ENCODE data around the gene RSBN1. TPM values are rescaled to one million over a fixed set of nuclear protein-coding genes. Genes with fewer than 3 reads are reported as not detected.
A peak's percentile ranks its signal among the peaks of the same experiment; 100 is the strongest.

Gene RSBN1
- total and polyA plus RNA-seq, 7 donors, result 5.4 to 33.9 (median 15.5) TPM

DNA sequence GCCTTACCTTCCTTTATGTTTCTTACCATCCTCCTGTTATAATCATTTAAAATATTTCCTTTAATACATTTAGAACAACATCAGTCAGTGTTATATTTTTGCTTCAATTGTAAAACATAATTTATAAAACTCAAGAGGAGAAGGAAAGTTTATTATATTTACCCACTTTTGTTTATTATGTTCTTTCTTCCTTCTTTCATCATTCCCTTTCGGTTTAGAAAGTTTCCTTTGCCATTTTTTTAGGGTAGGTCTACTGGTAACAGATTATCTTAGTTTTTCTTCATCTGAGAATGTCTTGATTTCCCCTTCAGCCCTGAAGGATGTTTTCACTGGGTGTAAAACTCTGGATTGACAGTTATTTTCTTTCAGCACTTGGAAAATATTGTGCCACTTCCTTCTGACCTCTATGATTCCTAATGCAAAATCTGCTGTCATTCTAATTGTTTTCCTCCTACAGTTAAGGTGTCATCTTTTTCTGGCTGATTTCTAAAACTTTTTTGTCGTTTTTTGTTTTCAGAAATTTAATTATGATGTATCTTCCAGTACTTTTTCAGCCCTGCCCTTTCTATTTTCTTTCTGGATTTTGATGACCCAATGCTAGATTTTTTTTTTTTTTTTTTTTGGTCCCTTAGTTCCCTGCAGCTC lies 34.2 kb upstream of the RSBN1 start:
- WGBS, 2 donors, result 77 to 86% methylated on average over 2 of the region's 2 CpGs
- Histone ChIP-seq H3K27ac (no peak overlapping the region), H3K27me3 (no peaks in the 10 kb centered on the region), H3K4me3 (no peak overlapping the region), H3K4me1 (no peaks in the 10 kb centered on the region), H3K9me3 (no peaks in the 10 kb centered on the region), H3K36me3 (no peaks in the 10 kb centered on the region)
- DNase-seq, result no peak
- intact Hi-C loops (cut with DNase I), result no loop called here
- TF ChIP-seq POLR2AphosphoS5 (IDR thresholded peaks at IDR 0.05) (no peak), CTCF (IDR thresholded peaks at IDR 0.05) (no peak)

DNA sequence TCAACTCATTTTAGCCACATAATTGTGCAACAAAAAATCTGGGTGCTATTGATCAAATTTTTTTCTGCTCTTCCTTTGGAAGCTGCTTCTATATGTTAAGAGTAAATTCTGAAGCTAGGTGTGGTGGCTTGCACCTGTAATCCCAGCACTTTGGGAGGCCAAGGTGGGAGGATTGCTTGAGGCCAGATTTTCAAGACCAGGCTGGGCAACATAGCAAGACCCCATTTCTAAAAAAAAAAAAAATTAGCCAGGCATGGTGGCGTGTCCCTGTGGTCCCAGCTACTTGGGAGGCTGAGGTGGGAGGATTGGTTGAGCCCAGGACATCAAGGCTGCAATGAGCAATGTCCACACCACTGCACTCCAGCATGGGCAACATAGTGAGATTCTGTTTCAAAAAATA lies 24.3 kb upstream of the RSBN1 start:
- no peak for DNase-seq
- H3K27ac ChIP-seq, result no peak overlapping the region
- H3K4me3 ChIP-seq, result no peak overlapping the region
- no peaks in the 10 kb centered on the region for H3K9me3 ChIP-seq
- H3K36me3 ChIP-seq, result no peaks in the 10 kb centered on the region
- H3K4me1 ChIP-seq, result peaks cover 0 to 7% (median 0%) of the 10 kb centered on the region in 4 donors
- TF ChIP-seq POLR2A (IDR thresholded peaks at IDR 0.05), result no peak
- no peak for TF ChIP-seq EP300 (IDR thresholded peaks at IDR 0.05)
- no peak for TF ChIP-seq POLR2AphosphoS5 (IDR thresholded peaks at IDR 0.05)
- TF ChIP-seq CTCF (IDR thresholded peaks at IDR 0.05), result no peak
- intact Hi-C loops (cut with DNase I), result no loop called here
- WGBS, 2 donors, result 98 to 100% methylated on average over 1 of the region's 1 CpG
- no peaks in the 10 kb centered on the region for H3K27me3 ChIP-seq

GRCh38 chr1:113835686-113836290 lies 23.5 kb upstream of the RSBN1 start:
- Histone ChIP-seq H3K4me3 (no peak overlapping the region), H3K27me3 (no peaks in the 10 kb centered on the region), H3K36me3 (no peaks in the 10 kb centered on the region), H3K9me3 (no peaks in the 10 kb centered on the region), H3K27ac (no peak overlapping the region), H3K4me1 (peaks cover 0 to 7% (median 0%) of the 10 kb centered on the region in 4 donors)
- WGBS, 2 donors, result 8 to 21% methylated on average over 4 of the region's 4 CpGs
- intact Hi-C loops (cut with DNase I), result loop anchor here (2.0 kb wide), 2 partner anchors 69 to 447 kb away; partner anchors contain the start of genes AP4B1 and DCLRE1B
- DNase-seq, result no peak
- TF ChIP-seq CTCF (IDR thresholded peaks at IDR 0.05) (peak in 3 of 4 experiments; percentile 35 to 61 (median 43)), POLR2A (IDR thresholded peaks at IDR 0.05) (no peak), EP300 (IDR thresholded peaks at IDR 0.05) (no peak)

GRCh38 chr1:113834716-113835115 lies 22.4 kb upstream of the RSBN1 start:
- no peak for DNase-seq
- TF ChIP-seq POLR2A (IDR thresholded peaks at IDR 0.05) (no peak), EP300 (IDR thresholded peaks at IDR 0.05) (no peak), POLR2AphosphoS5 (IDR thresholded peaks at IDR 0.05) (no peak), CTCF (IDR thresholded peaks at IDR 0.05) (no peak)
- Histone ChIP-seq H3K36me3 (no peaks in the 10 kb centered on the region), H3K4me1 (peaks cover 0 to 7% (median 0%) of the 10 kb centered on the region in 4 donors), H3K27ac (no peak overlapping the region), H3K27me3 (no peaks in the 10 kb centered on the region), H3K4me3 (no peak overlapping the region), H3K9me3 (no peaks in the 10 kb centered on the region)
- 89 to 96% methylated on average over 2 of the region's 2 CpGs for WGBS, 2 donors
- intact Hi-C loops (cut with DNase I), result loop anchor here (2.0 kb wide), 2 partner anchors 70 to 448 kb away; partner anchors contain the start of genes AP4B1 and DCLRE1B
